Activated naive CD4-positive, alpha-beta T cell treated with anti-CD3 and anti-CD28 coated beads for 36 hours (primary cell): ENCODE results near the gene FASN. TPM values are rescaled to one million over a fixed set of nuclear protein-coding genes. Genes with fewer than 3 reads are reported as not detected.

ENCODE experiments used
- CTCF ChIA-PET: fragments of 350-600 bp; sonication (Branson Sonifier 250); formaldehyde crosslinking; loops from one replicate; lab custom pipeline; 2021; ENCODE audit warnings: antibody characterized with exemption; lab: Charles Lee
- DNase-seq: peaks from one replicate; pipeline ENCODE4 v3.0.0-alpha.2; 2020
- H3K27ac Mint-ChIP-seq: one replicate; pipeline ENCODE4 v1.8.0; 2021; ENCODE audit warnings: mild to moderate bottlenecking, mixed read lengths
- H3K27me3 Mint-ChIP-seq: one replicate; pipeline ENCODE4 v1.8.0; 2021; ENCODE audit warnings: low read depth, mixed read lengths
- H3K36me3 Mint-ChIP-seq: one replicate; pipeline ENCODE4 v1.8.0; 2021; ENCODE audit warnings: low read depth, mixed read lengths
- H3K4me1 Mint-ChIP-seq: one replicate; pipeline ENCODE4 v1.8.0; 2021; ENCODE audit warnings: low read depth, mixed read lengths
- H3K4me3 Mint-ChIP-seq: one replicate; pipeline ENCODE4 v1.8.0; 2021; ENCODE audit warnings: mild to moderate bottlenecking, moderate library complexity, mixed read lengths
- H3K9me3 Mint-ChIP-seq: one replicate; pipeline ENCODE4 v1.8.0; 2021; ENCODE audit warnings: mixed read lengths
- intact Hi-C: fragments of 100-400 bp; cut with micrococcal nuclease; formaldehyde crosslinking; loops from one replicate; pipeline ENCODE4 v1.15.1; 2023
- total RNA-seq, 2 experiments: library from RNA; stranded (reverse); gene quantifications; one replicate each; pipeline ENCODE4 v1.2.3, GENCODE V29; 2021

The FASN gene
- total RNA-seq, 2 experiments from 2014 or later = 183 to 195 TPM

GRCh38 chr17:82105882-82106687, 8.0 kb upstream of the FASN start:
- no peaks in the 10 kb centered on the region for H3K27me3 Mint-ChIP-seq
- peak overlapping the region; percentile 97 for H3K27ac Mint-ChIP-seq
- CTCF ChIA-PET = interaction anchor here (0.9 to 3.3 kb wide), 6 partner anchors 14 to 76 kb away, joined by 3 to 13 read pairs (median 4); partner anchors contain the start of gene DCXR
- H3K36me3 Mint-ChIP-seq = peaks cover 4% of the 10 kb centered on the region
- peak; percentile 72 for DNase-seq
- peak overlapping the region; percentile 80 for H3K4me3 Mint-ChIP-seq
- H3K4me1 Mint-ChIP-seq = peaks cover 36% of the 10 kb centered on the region
- no peaks in the 10 kb centered on the region for H3K9me3 Mint-ChIP-seq
- intact Hi-C loops = loop anchor here (1.0 kb wide), 1 partner anchor 8 kb away; the partner anchor contains the start of gene FASN

GRCh38 chr17:82105417-82105881, 7.4 kb upstream of the FASN start:
- Mint-ChIP-seq H3K4me3 (peak overlapping the region; percentile 80), H3K9me3 (no peaks in the 10 kb centered on the region), H3K36me3 (peaks cover 4% of the 10 kb centered on the region), H3K4me1 (peaks cover 34% of the 10 kb centered on the region), H3K27ac (peak overlapping the region; percentile 97), H3K27me3 (no peaks in the 10 kb centered on the region)
- CTCF ChIA-PET = interaction anchor here (0.9 to 3.3 kb wide), 6 partner anchors 15 to 75 kb away, joined by 3 to 13 read pairs (median 4); partner anchors contain the start of gene DCXR
- intact Hi-C loops = no loop called here
- DNase-seq = no peak

- intact Hi-C loops = no loop called here
- Mint-ChIP-seq H3K27ac (peak overlapping the region; percentile 97), H3K4me1 (peaks cover 33% of the 10 kb centered on the region), H3K36me3 (peaks cover 5% of the 10 kb centered on the region), H3K4me3 (peak overlapping the region; percentile 80), H3K9me3 (no peaks in the 10 kb centered on the region), H3K27me3 (no peaks in the 10 kb centered on the region)
- DNase-seq = no peak
- CTCF ChIA-PET = interaction anchor here (3.3 kb wide), 1 partner anchor 75 kb away, joined by 13 read pairs; no protein-coding TSS in a partner anchor
Measured at GRCh38 chr17:82104797-82105416, 6.9 kb upstream of the FASN start.

DNA sequence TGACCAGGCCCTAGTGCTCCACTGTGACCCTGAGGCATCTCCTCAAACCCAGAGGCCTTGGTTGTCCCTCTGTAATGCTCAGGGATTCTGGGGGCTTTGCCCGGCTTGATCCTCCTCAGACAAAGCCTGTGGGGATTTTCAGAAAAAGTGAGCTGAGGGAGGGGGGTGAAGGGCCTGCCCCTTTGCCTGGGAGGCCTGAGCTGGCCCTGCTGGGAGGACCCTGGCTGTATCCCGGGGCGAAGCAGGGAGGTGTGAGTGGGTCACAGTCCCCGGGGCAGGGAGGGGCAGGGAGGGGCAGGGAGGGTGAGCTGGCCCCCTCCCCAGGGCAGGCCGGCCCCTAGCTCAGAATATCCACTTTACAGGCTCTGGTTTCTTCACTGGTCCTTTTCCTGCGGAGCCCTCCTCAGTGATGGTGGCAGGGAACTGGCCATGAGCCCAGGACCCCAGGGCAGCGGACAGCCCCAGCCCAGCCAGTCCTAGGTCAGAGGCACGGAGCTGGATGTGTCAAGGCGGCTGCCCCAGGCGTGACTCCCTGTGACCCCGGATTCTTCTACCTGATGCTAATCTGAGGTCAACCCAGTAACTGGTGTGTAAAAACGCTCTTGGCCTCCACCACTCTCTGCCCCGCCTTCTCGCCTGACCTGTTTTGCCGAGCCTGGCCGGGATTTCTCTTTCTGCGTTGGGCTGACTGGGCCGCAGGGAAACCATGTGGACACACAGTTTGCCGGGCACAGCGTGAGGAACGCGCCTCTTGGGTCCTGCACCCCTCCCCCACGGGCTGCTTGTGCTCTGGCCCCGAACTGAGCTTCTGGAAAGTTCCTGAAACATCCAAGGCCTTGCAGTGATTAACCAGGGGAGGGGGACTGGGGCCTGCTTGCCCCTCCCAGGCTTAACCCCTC, 5.8 kb upstream of the FASN start:
- H3K4me3 Mint-ChIP-seq = no peak overlapping the region
- H3K27ac Mint-ChIP-seq = peak overlapping the region; percentile 46
- peaks cover 33% of the 10 kb centered on the region for H3K4me1 Mint-ChIP-seq
- CTCF ChIA-PET = no interaction called here
- H3K36me3 Mint-ChIP-seq = peaks cover 3% of the 10 kb centered on the region
- no peaks in the 10 kb centered on the region for H3K27me3 Mint-ChIP-seq
- no peaks in the 10 kb centered on the region for H3K9me3 Mint-ChIP-seq
- intact Hi-C loops = no loop called here
- no peak for DNase-seq

DNA sequence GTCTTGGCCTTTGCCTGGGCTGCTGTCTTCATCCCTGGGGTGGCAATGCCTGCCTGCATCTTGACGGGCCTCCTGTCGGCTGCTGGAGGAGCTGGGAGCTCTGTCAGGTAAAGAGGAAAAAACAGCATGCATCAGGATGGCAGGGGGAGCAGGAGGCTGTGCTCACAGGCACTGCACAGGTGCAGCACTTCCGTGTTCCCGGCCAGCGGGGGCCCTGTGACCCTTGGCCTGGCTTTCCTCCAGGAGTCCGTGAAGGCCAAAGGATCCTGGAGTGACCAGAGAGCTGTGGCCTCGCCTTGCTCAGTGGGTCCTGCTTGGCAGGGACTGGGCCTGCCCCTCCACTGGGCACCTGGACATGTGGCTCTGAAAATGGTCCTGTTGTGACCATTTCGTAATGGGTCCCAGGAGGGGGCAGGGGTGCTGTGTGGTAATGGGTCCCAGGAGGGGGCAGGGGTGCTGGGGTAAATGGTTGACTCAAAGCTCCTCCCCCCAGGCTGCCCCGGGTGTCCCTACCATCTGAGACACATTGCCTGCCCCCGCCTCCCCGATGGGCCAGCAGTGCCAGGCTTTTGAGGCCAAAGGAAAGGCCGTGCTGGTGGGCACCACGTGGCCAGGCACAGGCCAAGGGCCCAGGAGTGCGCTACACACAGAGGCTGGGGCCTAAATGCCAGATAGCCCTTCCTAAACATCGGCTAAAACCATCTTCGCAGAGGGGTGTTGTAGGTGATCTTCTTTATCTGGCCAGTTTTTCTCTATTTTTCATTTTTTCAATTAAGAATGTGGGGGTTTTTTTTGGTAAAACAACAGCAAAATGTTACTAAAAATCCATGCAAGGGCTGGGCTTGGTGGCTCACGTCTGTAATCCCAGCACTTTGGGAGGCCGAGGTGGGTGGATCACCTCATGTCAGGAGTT, 4.0 kb upstream of the FASN start:
- no peak for DNase-seq
- H3K4me1 Mint-ChIP-seq = peaks cover 28% of the 10 kb centered on the region
- no peak overlapping the region for H3K4me3 Mint-ChIP-seq
- H3K9me3 Mint-ChIP-seq = no peaks in the 10 kb centered on the region
- intact Hi-C loops = no loop called here
- H3K36me3 Mint-ChIP-seq = peaks cover 3% of the 10 kb centered on the region
- no peaks in the 10 kb centered on the region for H3K27me3 Mint-ChIP-seq
- no peak overlapping the region for H3K27ac Mint-ChIP-seq
- CTCF ChIA-PET = no interaction called here

DNA sequence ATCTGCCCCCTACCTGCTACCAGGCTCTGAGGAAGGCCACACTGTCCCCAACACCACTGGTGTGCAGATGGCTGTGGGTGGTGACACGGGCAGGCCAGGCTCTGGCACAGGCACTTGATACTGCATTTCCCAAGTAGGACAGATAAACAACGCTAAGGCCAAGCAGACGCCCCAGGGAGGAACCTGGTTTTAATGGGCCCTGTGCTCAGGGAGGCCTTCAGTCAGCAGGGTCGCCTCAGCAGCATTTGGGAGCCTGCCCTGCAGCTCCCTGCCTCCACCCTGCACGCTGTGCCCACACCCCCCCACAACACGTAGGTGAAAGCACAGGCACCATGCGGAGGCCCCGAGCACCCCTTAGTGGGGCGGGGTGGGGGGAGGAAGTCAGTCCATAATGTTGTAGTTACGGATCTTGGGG, 3.3 kb upstream of the FASN start:
- H3K4me3 Mint-ChIP-seq = no peak overlapping the region
- H3K4me1 Mint-ChIP-seq = peaks cover 21% of the 10 kb centered on the region
- peak overlapping the region; percentile 50 for H3K27ac Mint-ChIP-seq
- CTCF ChIA-PET = no interaction called here
- H3K36me3 Mint-ChIP-seq = peaks cover 3% of the 10 kb centered on the region
- no peak for DNase-seq
- H3K9me3 Mint-ChIP-seq = no peaks in the 10 kb centered on the region
- no peaks in the 10 kb centered on the region for H3K27me3 Mint-ChIP-seq
- intact Hi-C loops = no loop called here

GRCh38 chr17:82100502-82101298, 2.7 kb upstream of the FASN start:
- no peak for DNase-seq
- H3K9me3 Mint-ChIP-seq = no peaks in the 10 kb centered on the region
- CTCF ChIA-PET = interaction anchor here (1.2 to 1.3 kb wide), 2 partner anchors 8 to 70 kb away, joined by 3 to 4 read pairs; no protein-coding TSS in a partner anchor
- intact Hi-C loops = no loop called here
- H3K27me3 Mint-ChIP-seq = no peaks in the 10 kb centered on the region
- H3K4me1 Mint-ChIP-seq = peaks cover 19% of the 10 kb centered on the region
- H3K4me3 Mint-ChIP-seq = peak overlapping the region; percentile 80
- H3K36me3 Mint-ChIP-seq = peaks cover 6% of the 10 kb centered on the region
- H3K27ac Mint-ChIP-seq = peak overlapping the region; percentile 50

DNA sequence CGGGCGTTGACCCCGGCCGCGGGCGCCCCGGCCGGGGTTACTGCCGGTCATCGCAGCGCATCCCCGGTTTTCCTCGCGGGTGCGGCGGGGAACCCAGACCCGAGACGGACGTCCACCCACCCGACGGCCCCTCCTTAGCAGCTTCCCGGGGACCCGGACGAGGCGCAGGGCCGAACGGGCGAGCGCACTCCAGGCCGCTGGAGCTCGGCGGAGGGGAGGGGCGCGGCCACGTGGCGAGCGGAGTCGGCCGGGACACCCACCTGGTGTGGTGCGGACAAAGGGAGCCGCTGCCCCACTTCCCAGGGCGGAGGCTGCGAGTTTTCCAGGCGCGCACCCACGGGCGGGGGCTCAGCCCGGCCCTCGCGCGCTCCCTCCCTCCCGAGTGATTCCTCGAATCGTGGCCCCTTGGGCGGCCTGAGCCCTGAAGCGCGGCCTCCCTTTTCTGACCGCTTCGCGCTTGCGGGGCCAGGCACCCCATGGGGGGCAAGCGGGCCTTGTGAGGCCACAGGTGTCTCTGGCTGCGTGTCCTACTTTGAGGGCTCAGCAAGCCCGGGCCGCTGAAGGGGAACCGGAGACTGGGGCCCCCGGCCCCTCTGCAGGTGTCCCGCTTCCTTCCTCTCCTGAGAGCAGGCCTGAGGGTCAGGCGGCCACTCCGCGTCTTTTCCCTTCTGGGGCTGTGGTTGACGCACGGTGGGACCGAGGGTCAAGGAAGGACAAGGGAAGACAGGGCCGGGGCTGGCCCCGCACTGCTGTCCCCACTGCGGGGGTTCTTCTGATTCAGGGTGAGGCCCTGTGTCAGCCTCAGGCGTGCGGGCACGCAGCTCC, 1.1 kb upstream of the FASN start:
- no peak for DNase-seq
- Mint-ChIP-seq H3K27ac (peak overlapping the region; percentile 86), H3K4me3 (peak overlapping the region; percentile 80), H3K4me1 (peaks cover 14% of the 10 kb centered on the region), H3K36me3 (peaks cover 7% of the 10 kb centered on the region), H3K27me3 (no peaks in the 10 kb centered on the region), H3K9me3 (no peaks in the 10 kb centered on the region)
- intact Hi-C loops = loop anchor here (1.0 to 2.0 kb wide), 12 partner anchors 7 to 239 kb away; partner anchors contain the start of genes DCXR, DUS1L, LRRC45 and P4HB
- CTCF ChIA-PET = interaction anchor here (0.9 to 1.1 kb wide), 2 partner anchors 11 to 21 kb away, joined by 3 to 4 read pairs; no protein-coding TSS in a partner anchor

GRCh38 chr17:82097919-82098168, 192 bp downstream of the FASN start:
- intact Hi-C loops = loop anchor here (1.0 to 2.0 kb wide), 12 partner anchors 8 to 238 kb away; partner anchors contain the start of genes DCXR, DUS1L, LRRC45 and P4HB
- no peaks in the 10 kb centered on the region for H3K9me3 Mint-ChIP-seq
- H3K27ac Mint-ChIP-seq = peak overlapping the region; percentile 63
- peaks cover 14% of the 10 kb centered on the region for H3K4me1 Mint-ChIP-seq
- H3K27me3 Mint-ChIP-seq = no peaks in the 10 kb centered on the region
- no peak for DNase-seq
- H3K4me3 Mint-ChIP-seq = peak overlapping the region; percentile 75
- peaks cover 13% of the 10 kb centered on the region for H3K36me3 Mint-ChIP-seq
- CTCF ChIA-PET = no interaction called here
